ENCODE data around the gene CUEDC1.
A peak's percentile ranks its signal among the peaks of the same experiment; 100 is the strongest.

CUEDC1 gene

DNA sequence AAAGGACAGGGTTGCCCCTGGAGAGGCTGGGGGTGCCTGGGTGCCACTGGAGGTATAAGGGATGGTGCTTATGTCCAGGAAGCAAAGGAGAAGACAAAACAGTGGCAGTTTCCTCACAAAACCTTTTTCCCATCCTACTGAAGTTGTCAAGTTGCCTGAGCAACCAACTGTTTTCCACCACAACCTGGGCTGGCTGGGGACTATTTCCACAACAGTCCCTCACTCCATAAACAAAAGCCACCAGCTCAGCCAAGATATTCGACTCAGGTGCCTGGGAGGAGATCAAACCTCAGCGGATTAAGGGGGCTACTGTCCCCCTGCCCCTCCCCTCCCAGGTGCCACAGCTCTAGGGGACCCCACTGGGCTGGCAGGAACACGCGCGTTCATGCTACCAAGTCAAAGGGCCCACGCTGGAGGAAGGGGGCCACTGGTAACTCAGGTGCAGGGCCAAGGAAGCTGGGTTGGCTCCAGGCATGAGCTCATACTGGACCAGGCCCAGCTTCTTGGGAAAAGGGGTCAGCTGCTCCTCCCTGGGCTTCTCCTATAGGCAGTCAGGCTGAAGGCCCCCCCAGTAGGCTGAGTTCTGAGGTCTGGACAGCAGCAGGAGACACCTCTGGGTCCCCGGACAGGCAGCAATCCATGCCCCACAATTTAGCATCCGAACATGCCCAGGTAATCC, 59.7 kb downstream of the CUEDC1 start:
- DNase-seq (ENCODE audit: low spot score): peak; percentile 30

DNA sequence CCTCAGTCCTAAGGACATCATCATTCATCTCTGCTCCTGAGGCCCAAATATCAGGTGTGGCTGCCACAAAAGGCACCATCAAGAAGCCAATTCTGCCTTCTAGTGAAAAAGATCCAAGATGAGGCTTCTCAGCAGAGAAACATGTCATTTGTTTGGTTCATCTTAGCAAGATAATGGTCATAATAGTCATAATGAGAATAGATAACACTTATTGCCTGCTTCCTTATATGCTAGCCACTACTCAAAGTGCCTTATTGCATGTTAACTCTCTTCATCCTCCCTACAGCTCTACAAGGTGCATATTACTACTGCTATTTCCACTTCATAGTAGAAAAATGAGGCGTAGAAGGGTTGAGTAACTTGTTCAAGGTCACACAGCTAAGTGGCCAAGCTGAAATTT, 60.4 kb downstream of the CUEDC1 start:
- DNase-seq (ENCODE audit: low spot score): no peak

DNA sequence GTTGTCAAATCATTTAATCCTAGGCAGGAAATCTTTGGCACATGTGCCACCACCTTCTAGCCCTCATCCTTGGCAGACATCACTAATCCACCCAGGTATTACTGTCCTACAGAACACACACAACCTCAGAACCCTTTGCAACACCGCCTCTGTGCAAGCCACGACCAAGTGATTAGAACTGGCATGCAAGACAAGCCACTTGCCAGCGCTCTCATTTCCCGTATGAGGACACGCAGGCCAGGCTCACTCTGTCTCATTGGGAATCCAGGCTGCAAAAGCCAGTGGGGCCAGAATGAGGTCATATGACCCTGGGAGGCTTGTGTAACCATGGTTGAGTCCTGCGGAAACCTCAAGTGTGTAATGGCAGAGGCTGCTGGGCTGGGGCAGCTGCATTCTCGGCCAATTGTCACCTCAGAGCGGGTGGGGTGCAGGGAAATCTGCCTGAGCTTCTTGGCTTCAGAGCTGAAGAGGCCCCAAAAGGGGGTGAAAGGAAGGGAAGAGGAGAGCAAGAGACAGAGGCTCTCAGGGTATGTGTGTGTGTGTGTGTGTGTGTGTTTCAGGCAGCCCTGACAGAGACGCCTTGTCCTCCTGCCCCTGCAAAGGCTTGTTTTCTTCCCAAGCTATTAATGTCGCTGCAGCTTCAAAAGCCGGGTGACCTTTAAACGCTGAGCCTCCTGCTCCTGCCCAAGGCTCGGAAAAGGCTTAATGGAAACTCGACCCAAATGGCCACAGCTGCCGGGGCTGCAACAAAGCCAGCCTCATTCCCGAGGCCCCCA, 62.2 kb downstream of the CUEDC1 start:
- peak; percentile 98 for DNase-seq (ENCODE audit: low spot score)

DNA sequence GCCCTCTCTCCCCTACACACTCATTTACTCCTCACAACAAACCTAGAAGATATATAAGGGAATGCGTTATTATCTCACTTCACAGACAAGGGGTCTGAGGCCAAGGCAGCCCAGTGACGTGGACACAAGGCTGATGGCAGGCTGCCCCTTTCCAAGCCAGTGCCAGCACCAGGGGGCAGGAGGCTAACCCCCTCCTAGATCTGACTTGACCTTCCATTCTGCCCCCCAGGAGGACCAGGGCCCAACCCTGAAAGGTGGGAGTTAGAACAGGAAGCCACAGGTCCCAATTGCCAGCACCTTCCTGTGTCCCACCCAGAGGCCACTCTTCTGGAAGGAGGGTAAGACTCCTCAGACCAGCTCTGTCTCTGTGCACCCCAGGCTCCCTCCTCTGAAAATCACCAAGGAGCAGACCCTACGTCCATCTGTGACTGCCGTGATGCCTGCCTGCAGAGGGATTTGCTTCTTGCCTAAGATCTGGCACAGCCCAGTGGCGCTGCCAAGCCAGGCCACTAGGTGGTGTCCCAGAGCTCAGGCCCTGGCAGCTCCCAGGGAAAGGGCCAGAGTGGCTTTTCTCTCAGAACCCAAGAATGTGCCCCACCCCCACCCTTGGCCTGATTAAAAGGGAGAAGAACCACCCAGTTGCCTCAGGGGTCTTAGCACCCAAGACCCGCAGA, 62.9 kb downstream of the CUEDC1 start:
- DNase-seq (ENCODE audit: low spot score): peak; percentile 89

- DNase-seq (ENCODE audit: low spot score): no peak
Measured at GRCh38 chr17:57890857-57891232, 64.4 kb downstream of the CUEDC1 start.

GRCh38 chr17:57889892-57890856, 65.0 kb downstream of the CUEDC1 start:
- peak; percentile 94 for DNase-seq (ENCODE audit: low spot score)

DNA sequence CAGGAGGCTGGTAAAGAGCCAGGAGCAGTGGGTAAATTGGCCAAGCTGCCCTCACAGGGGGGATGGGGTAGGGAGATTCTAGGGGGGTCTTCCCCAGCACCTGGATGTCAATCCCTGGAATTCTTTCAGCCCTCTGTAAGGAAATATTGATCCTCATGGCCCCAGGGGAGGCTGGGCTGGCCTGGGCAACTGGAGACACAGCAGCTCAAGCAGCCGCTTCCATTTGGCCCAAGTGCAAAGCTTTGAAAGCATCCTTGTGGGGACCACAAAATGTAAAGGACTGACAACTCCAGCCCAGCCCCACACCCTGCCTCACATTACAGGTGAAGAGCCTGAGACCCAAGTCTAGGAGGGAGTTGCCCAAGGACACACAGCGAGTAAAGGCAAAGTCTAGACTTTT, 66.0 kb downstream of the CUEDC1 start:
- no peak for DNase-seq (ENCODE audit: low spot score)

GRCh38 chr17:57888311-57889216, 66.6 kb downstream of the CUEDC1 start:
- no peak for DNase-seq (ENCODE audit: low spot score)

DNA sequence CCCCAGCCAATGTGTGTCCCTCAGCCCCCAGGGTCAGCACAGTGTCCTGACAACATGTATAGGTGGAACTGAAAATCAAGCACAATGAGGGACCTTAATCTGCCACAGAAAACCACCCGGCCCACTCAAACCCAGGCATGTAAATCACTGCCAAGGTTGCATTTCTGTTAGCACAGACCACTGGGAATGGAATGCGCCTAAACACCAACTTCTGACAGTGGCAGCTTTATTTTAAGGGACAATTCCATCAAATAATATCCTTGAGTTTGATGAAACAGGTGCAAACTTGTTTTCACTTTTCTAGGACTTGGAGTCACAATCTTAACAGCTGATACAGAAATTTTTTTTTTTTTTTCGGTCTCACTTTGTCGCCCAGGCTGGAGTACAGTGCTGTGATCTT, 68.1 kb downstream of the CUEDC1 start:
- DNase-seq (ENCODE audit: low spot score): no peak

DNA sequence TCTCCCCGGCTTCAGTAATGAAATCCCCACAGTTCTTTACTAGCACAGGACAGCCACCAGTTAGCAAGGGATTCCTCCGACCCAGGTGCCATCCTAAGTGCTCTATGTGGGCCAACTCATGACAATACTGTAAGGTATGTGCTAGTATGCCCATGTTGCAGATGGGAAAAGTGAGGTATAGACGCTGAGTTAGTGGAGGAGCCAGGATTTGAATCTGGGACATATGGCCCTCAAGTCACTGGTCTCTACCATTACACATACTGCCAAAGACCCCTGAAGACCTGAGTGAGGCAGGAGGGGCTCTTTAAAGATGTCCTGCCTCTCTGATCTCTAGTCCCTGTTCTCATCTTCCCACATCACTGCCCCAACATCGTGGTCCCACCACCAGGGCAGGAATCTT, 69.2 kb downstream of the CUEDC1 start:
- DNase-seq (ENCODE audit: low spot score): no peak

GRCh38 chr17:57885148-57885915, 69.9 kb downstream of the CUEDC1 start:
- DNase-seq (ENCODE audit: low spot score): no peak

DNA sequence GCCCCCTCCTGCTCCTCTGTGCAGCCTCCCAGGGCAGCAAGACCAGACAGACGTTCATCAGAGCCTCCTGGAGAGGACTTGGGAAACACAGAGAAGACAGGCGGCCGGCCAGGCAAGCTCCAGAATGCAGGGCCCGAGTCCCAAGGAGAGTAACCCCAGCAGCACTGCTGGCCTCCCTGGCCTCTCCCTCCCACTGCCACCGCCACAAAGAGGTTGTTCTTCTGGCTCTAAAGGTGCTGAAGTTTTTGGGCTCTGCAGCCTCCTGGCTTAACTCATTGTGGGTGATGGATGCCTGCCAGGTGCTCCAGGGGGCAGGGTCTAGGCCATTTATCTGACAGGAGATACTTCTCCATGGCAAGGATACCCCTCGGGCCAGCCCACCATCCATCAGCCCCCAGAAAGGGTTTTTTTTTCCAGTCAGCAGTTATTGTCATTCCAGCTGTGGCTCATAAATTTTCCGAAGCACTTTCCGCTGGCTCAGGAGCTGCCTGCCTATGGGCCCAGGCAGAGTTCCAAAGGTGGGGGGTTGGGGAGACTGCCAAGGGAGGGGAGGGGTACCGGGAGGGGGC, 73.3 kb downstream of the CUEDC1 start:
- DNase-seq (ENCODE audit: low spot score): no peak

GRCh38 chr17:57881143-57881542, 74.1 kb downstream of the CUEDC1 start:
- DNase-seq (ENCODE audit: low spot score): no peak

GRCh38 chr17:57880086-57880456, 75.1 kb downstream of the CUEDC1 start:
- DNase-seq (ENCODE audit: low spot score): peak; percentile 50

DNA sequence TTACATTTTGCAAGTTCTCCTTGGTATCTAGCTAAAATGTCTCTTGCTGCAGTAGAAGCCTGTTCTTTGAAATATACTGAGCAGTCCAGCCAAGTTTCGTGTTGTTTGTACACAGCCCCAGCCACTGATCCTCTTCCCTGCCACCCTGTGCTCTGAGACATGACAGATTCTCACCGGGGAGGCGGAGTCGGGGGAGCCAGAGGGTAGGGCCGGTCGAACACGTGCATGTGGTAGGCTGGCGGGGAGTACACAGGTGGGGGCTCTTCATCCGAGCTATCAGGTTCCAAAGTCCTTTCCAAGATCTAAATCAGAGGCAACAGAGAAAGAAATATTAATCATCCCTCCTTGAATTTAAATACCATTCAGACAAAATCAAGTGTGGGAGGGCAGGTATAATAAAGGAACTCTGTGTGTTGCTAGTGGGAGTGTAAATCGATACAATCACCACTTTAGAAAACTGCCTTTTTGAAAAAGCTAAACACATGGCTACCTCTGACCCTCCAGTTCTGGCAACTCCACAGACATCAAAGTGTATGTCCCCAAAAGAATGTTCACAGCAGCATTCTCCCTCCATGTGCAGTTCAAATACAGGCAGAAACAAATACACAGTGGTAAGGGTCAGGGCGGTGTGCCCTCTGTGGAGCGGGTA, 75.7 kb downstream of the CUEDC1 start:
- DNase-seq (ENCODE audit: low spot score): peak; percentile 48

DNA sequence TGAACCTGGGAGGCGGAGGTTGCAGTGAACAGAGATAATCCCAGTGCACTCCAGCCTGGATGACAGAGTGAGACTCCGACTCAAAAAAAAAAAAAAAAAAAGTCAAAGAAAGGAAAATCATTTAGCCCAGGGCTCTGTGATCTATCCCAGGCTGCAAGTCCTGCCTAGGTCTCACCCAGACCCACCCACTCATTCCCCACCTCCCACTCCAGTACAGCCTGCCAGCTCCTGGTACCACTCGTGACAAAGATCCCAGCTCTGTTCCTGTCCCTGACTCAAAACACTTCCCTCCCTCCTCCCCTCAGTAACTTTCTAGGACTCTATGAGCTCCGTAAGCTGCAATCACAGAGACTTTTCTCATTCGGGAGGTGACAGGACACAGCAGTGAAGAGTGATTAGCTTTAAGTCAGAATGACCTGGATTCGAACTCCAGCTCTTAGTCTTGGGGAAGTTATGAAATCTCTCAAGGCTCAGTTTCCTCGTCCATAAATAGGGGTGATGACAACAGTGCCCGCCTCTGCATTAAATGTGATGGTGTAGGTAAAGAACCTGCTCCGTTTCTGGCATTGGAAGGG, 77.3 kb downstream of the CUEDC1 start:
- DNase-seq (ENCODE audit: low spot score): no peak

DNA sequence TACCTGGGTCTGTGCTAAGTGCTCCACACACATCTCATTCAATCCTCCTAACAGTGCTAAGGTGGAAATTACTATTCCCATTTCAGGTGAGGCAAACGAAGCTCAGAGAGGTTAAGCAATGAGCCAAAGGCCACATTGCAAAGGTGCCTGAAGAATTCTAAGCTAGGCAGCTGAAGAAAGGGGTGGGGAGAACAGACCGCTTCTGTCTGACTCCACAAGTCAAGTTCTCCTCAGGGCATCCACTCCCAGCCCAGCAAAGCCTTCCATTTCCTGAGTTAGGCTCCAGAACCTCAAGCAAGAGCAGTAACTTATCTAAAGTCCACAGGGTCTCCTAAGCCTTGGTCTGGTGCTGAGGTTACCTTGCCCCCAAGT, 78.4 kb downstream of the CUEDC1 start:
- peak; percentile 13 for DNase-seq (ENCODE audit: low spot score)

GRCh38 chr17:57876023-57876865, 79.0 kb downstream of the CUEDC1 start:
- peak; percentile 56 for DNase-seq (ENCODE audit: low spot score)
